HG02884 (cell line): Measurements from ENCODE around the gene GRP.

Source experiments
- ATAC-seq: cut with Tn5 transposase; IDR thresholded peaks from one replicate; pipeline ENCODE4 v1.9.1; 2021; ENCODE audit warnings: mild to moderate bottlenecking, moderate library complexity; ENCODE audit not compliant: unreplicated experiment

Gene GRP

DNA sequence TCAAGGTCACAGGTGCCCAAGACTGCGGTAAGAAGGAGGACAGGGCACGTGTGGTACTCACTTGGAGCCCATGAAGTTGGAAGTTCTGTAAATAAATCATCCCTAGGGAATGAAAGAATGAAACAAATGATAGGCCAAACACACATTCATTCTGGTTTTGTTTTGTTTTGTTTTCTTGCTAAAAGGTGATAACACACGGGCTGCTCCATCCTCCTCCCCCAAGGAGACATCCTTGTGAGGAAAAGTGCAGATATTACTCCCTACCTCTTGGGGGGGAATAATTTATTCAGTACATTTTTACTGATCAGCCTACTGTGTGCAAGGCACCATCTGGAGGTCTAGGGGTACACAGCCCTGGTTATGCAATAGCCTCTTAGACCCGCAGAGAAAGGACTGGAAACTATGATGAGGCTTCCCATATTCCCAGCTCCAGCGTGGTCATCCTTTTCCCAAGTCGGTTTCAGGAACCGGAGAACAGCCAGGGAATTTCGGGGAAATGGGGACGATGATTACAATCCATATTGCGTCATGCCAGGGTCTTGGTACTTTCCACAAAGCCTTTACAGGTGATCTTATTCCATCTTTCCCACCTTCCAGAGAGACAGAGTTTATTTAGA is 47.0 kb downstream of the GRP start:
- ATAC-seq, result no peak

DNA sequence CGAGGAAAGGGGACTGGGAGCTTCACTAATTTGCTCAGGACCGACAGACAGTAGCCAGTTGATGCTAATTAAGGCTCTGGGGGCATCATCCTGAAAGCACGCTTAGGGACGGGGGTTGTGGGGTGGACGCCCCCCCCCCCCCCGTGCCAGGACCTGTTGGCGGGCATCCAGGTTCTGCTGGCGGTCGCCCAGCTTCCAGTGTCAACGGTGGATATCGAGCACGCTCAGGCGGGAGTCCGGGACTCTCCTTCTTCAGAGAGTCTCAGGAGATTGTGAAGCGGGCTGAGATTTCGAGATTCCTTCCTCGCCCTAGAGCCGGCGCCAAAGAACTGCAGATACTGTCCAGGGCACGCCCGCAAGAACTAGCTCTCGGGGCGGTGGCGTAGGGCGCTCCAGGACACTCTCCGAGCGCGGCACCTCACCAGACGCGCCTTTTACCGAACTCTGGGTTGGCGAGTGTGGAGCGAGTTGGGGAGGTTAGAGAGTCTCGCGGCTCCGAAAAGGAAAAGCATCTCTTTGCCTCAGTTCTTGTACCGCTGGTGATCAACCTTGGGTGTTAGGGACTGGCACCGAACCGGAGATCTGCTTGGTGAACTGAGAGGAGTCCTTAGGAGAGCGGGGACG is 47.7 kb downstream of the GRP start:
- ATAC-seq, result no peak

DNA sequence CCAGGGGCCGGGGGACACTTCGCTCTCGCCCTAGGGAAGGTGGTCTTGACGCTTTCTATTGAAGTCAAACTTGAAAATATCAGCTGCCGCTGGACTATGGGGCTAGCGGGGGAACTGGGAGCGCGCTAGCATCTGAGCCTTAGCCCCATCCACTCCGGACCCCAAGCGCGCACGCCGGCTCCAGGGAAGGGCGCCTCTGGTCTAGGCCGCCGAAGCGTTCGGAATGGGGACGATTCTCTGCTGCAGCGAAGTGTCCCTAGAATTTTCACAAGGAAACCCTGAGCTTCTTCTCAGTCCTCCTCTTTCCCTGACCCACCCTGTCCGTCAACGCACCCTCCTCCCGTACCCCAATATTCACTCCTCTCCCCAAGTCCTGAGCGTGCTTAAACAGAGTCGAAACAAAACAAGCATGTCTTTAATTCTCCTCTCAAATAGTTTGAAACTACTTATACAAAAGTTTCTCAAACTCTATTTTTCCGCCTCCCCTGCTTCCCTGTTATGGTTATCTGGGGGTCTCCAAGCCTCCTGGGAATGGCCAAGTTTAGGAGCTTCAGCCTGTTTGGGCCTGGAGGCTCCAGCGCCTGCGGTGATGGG is 48.3 kb downstream of the GRP start:
- no peak for ATAC-seq

DNA sequence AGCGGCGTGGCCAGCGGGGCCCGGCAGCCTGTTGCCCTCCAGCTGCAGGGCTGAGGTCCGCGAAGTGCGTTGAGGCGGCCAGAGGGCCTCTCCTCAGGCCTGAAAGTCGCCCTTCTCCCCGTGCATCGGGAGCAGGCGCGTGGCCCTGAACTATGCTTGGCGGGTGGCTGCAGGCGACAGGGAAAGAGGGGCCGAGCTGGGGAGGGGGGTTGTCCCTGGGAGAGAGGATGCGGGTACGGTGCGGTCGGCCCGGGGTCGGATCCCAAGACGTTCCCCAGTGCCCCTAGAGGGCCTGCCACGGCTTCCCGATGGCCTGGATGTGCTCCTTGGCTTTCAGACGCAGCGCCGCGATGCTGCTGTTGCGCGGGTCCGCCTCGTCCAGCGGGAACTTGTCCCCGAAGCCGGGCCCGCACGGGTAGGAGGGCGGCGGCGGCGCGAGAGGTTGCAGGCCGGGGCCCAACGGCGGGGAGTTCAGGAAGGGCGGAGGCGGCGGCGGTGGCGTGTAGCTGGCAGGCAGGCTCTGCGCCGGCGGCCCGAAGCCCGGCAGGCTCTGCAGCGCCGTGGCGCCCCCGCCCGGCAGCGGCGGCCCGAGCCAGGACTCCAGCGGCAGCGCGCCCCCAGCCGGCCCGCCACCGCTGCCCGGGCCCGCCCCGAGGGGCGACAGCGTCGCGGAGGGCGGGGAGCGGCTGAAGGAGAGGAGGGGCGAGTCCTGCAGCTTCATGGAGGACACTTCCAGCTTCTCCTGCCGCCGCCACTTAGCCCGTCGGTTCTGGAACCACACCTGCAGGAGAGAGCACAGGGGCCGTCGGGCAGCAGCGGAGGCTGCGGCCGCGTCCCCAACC is 49.0 kb downstream of the GRP start:
- no peak for ATAC-seq

DNA sequence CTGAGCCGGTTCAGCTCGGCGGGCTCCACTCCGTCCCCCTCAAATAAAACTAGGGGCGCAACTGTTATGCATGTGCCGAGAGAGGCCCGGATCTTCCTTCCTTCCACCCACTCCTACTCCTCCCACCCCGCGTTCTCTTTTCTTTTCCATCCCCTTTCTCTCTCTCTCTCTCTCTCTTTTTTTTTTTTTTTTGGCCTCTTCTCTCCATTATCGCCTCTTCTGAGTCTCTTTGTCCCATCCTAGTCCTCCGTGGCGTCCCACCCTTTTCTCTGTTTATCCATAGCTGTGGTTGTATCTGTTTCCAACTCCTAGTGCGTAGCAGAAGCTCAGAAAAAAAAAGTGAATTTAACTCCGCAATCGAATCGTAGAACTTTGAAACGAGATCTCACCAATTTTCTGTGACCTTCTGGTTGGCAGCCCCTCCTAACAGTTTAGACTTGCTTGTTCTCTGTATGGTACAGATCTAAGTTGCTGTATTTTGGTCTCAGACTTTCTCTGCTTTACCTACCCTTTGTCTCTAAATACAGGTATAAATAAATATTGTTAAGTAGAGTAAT is 49.7 kb downstream of the GRP start:
- ATAC-seq, result no peak

DNA sequence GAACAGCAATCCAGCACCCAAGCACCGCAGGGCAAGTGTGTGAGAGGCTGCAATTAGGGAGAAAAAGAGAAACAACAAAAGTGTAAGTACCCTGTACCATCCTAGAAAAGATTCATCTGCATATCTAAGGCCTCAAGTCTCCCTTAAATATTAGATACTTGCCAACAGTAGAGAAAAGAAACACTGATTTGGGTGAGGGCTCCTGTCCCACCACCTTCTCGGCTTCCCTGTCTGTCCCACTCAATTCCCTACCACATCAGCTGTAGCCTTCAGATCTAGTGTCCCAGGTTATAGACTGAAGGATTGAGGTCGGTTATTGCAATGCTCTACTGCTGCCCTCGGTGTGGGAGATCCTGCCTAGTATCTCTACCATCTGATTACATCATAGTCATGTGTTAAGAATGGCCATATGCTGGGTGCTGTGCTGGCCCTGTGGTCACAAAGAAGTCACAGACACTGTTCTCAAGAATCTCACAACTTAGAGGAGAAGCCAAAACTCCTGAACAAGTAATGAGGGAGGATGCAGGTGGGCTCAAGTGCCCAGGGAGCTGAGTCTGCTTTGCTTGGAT is 50.8 kb downstream of the GRP start:
- ATAC-seq, result no peak

DNA sequence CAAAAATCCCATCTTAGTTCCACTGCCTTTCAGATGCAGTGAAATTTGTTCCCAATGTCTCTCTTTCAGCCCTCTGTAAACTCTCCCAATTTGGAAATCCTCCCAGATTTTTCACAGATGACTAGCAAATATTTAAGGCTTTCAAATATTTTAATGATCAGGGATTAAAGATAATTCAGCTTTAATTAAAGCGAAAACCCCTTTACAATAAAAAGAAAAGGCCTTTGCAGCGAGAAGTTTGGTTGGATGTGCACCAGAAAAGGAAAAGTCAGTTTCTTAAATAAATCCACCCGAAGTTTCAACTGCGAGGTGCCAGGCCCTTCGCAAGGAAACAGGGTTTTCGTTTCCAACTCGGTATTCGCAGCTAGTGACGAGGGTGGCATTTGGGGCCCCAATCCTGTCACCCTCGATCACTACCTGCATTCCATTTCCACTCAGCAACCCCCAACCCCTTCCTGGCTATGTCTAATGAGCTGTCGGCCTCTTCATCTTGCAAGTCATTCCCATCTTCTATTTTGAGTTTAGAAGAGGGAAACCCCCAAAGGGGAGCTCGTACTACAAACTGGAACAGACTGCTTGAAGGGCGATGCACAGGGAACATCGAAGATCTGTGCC is 51.8 kb downstream of the GRP start:
- ATAC-seq, result no peak

DNA sequence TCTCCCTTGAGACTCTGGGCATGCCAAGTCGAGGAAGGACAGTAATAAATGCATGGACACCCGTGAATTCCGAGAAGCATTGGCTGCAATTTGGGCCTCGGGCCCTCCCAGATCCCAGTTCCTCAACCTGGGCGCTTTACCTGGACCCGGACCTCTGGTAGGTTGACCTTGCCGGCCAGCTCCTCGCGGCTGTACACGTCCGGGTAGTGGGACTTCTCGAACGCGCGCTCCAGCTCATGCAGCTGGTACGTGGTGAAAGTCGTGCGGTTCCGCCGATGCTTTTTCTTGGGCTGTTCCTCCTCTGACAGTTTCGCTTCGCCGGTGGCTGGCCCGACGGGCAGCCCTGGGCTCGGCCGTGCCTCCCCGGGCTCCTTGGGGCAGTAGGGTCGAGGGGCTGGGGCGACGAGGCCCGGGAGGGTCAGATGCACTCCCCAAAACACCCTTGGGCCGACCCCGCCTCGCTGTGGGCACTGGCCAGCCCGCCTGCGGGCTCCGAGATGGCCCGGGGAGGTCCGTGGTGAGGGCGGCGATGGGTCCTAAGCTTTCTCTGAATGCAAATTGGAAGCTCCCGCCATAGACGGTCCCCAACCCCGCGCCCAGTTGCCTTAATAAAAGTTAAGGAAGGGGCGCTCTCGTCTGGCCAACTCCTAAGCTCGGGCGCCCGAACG is 52.4 kb downstream of the GRP start:
- no peak for ATAC-seq

DNA sequence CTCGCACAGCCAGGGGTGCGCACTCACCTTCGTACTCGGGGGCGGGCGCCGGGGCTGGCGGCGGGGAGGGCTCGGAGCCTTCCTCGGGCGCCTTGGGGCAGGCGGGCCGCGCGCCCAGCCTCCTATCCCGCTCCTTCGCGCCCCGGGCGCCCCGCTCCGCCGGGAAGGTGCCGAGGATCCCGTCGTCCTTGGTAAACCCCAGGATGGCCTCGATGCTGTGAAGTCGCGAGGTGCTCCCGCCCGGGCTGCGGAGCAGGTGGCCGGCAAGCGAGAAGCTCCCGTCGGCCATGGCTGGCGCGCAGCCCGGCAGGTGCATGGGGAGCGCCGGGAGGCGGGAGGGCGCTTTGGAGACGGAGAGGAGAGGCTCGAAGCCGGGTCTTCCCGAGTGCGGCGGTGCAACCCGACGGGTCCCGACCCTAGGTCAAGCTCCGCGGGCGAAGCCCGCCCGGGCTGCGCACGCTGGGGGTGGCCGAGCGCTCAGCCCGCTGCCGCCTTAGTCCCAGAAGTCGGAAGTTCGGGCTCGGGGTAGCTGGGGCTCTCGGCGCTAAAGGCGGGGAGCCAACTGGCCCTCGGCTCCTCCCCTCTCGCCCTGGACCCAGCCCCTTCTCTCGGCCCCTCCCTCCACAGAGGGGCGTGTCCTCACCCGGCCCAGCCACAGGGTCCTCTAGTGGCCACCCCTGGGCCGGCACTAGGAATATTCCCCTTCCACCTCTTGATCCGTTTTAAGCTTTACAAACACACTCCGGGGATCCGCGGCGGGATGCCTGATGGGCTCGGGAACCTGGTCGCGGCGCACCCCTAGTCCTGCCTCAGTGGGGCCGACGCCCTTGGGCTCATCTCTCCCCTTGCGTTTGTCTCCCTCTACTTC is 53.2 kb downstream of the GRP start, which contains the start of gene RAX:
Gene RAX (minus strand): TSS at position 564 of the 868 bp plus-strand sequence. CDS start 248 bp downstream, at position 316.
- no peak for ATAC-seq

DNA sequence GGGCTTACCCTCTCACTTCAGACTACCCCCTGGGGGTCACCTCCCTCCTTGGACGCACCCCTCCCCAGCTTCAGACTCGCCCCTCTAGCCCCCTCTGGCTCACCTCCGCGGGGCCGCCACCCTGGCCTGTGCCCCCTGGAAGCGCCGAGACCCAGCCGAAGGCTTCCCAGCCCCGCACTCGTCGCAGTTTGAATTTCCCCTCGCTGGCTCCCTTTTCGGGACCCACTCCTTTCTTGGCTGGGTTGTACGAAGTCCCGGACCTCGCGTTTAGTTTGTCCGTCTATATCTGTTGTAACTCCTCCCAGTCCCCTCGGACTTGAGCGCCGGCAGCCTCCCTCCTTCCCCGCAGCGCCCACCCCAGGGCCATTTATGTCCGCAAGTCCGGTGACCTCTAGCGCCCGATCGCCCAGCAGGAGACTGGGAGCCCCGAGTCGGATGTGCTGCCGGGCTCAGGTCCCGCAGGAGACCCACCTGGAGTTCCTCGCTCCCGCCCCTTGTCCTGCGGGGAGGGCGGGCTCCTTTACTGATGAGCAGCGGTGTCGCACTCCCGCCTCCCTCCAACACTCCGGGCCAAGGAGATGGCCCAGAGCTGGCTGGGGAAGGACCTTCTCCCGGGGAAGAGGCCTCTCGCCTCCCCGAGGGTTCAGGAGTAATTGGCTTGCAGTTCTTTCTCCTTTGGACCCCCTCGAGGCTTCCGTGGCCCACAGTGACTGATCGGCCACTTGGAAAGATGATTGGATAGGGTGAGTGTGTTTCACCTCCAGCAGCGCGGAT is 54.0 kb downstream of the GRP start:
- no peak for ATAC-seq

DNA sequence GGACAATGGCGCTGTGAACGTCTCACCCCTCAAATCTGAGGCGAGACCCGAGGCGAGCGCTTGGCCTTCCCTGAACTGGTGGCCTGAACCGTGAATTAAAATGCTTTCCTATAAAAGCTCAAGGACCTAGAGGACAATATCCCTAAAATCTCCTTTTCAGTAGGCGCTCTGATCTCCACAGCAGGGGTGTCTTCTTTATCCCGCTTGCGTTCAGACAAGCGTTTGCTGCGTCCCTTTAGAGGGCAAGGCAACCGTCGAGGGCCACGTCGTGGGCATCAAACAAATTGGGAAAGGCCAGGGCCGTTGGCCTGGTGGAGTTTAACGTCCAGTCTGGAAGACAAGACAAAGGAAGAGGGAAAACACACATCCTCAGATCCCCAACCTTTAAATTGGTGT is 54.6 kb downstream of the GRP start:
- no peak for ATAC-seq

DNA sequence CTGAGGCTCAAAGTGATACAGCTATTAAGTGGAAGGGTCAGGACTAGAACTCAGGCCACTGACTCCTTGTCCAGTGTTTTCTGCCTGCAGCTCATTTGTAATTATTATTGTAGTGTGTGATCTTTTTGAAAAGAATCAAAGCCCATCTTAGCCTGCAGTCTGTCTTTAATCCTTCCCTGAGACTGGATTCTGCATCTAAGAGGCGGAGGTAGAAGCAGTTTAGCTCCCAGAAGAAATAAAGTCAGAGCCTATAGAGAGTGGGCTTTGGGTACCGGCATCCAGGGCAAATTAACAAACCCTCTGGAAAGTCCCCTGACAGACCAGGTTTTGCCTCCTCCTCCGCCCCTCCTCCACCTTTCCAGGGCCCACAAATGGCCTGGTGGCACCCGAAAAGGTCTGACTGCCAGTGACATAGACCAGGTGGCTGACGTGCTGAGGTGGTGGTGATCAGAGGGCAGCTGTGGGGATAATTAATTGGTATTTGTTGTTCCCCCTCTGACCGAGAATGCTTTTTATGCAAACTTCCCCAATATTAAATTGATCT is 55.5 kb downstream of the GRP start:
- no peak for ATAC-seq

DNA sequence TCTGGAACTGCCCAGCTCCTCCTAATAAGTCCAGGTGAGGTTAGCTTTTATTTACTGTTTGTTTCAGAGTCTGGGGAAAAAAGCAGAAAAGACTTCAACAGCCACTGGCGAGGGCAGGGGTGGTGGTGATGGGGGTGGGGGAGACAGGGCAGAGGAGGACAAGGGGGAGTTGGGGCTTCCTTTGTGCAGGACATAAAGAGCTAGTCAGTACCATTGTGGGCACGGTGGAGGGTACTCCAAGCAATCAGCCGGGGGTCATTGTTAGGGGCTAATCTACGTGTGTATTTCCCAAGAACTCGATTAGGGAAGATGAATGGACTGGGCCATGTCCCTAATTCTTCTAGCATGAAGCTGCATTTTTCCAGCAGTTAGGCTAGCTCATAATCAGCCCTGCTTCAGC is 56.1 kb downstream of the GRP start:
- no peak for ATAC-seq

DNA sequence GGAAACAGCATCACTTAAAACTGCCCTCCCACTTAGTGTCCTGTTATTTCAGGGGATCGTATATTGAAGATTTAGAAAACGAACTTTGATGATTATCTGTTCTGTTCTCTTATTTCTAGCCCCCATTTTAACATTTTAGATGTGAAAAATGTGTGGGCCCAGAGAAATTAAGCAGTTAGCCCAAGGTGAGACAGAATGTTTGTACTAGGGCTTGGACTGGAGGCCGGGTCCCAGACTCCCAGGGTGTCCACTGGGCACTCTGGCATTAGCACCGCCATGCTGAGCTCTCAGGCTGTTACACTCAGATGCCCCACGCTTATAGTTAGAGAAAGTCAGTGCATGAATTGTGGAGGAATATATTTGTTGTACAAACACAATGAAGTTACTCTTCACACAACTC is 58.8 kb downstream of the GRP start:
- ATAC-seq, result no peak

DNA sequence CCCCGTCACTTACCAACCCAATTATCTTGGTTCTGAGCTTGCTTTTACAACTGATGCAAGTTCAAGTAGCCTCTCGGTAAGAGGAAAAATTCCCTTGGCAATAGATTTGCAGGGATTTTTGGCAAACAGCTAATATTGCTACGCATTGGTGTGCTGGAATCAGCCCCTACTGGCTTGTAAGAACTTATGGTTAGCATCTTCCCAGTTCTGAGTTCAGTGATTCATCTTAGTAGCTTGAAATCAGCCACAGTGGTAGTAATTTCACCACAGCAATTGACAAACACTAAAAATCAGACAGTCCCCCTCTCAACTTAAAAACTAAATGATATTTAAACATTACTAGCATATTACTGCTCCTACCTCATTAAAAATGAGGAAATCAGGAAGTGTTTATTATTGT is 59.2 kb downstream of the GRP start:
- ATAC-seq, result no peak

DNA sequence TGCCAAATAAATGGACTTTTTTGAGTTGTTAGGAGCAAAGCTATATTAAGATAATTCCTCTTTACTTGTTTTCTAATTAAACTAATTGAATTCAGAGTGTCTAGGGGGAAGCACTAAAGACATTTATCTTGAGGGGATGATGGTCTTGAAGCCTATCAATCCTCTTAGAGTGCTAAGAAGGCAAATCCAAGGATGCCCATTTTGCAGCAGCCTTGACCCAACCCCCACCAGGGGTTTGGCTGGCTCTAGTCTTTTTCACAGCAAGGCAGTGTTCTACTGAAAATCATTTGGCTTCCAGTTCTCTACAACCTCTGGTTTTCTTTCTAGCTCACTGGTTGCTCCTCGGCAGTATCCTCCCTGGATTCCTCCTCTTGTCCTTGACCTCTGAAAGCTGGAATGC is 59.8 kb downstream of the GRP start:
- ATAC-seq, result no peak
